ENCODE data around the gene NUDT4.

Gene NUDT4

GRCh38 chr12:93377252-93378195 is at the start of gene NUDT4:
Gene NUDT4 (plus strand): TSS chr12:93377925. CDS start chr12:93378323, 398 bp downstream.
- DNase-seq = peak; percentile 96

- DNase-seq = no peak
These were observed 44.7 kb upstream of the NUDT4 start for GRCh38 chr12:93333054-93333453.

GRCh38 chr12:93333828-93334227 is 43.9 kb upstream of the NUDT4 start:
- DNase-seq = no peak

- DNase-seq = no peak
These were observed 42.0 kb upstream of the NUDT4 start for GRCh38 chr12:93335603-93336162.

GRCh38 chr12:93336291-93336741 is 41.4 kb upstream of the NUDT4 start:
- no peak for DNase-seq

- DNase-seq = no peak
These were observed 39.1 kb upstream of the NUDT4 start for GRCh38 chr12:93338598-93338997.

- no peak for DNase-seq
These were observed 38.0 kb upstream of the NUDT4 start for GRCh38 chr12:93339695-93340094.

GRCh38 chr12:93341409-93342049 is 36.2 kb upstream of the NUDT4 start:
- no peak for DNase-seq

GRCh38 chr12:93347054-93347785 is 30.5 kb upstream of the NUDT4 start:
- DNase-seq = no peak

GRCh38 chr12:93348575-93349435 is 28.9 kb upstream of the NUDT4 start:
- DNase-seq = no peak

GRCh38 chr12:93351726-93352125 is 26.0 kb upstream of the NUDT4 start:
- no peak for DNase-seq

GRCh38 chr12:93352321-93352720 is 25.4 kb upstream of the NUDT4 start:
- DNase-seq = no peak

- DNase-seq = no peak
These were observed 21.5 kb upstream of the NUDT4 start for GRCh38 chr12:93356214-93356613.

GRCh38 chr12:93358058-93358457 is 19.7 kb upstream of the NUDT4 start:
- no peak for DNase-seq

GRCh38 chr12:93358821-93359220 is 18.9 kb upstream of the NUDT4 start:
- DNase-seq = no peak

- no peak for DNase-seq
These were observed 17.0 kb upstream of the NUDT4 start for GRCh38 chr12:93360688-93361087.

GRCh38 chr12:93361151-93361919 is 16.4 kb upstream of the NUDT4 start:
- no peak for DNase-seq

GRCh38 chr12:93363841-93364297 is 13.9 kb upstream of the NUDT4 start:
- no peak for DNase-seq

GRCh38 chr12:93365616-93366405 is 11.9 kb upstream of the NUDT4 start:
- DNase-seq = no peak

- DNase-seq = no peak
These were observed 11.3 kb upstream of the NUDT4 start for GRCh38 chr12:93366422-93366821.
